HEK293 (cell line): ENCODE data around the gene LMNTD2.
A peak's percentile ranks its signal among the peaks of the same experiment; 100 is the strongest.

Experiments used
- CTCF ChIA-PET: fragments of 350-600 bp; formaldehyde crosslinking; extraction: SDS; loops from one replicate; lab custom pipeline; 2021; ENCODE audit warnings: antibody characterized with exemption; lab: Yijun Ruan, JAX
- POLR2A ChIA-PET: fragments of 300-600 bp; formaldehyde crosslinking; extraction: SDS; loops from one replicate; lab custom pipeline; 2020; ENCODE audit warnings: antibody characterized with exemption, inconsistent platforms; lab: Yijun Ruan, JAX
- H3K27ac ChIP-seq: fragments of 200-500 bp; sonication (Bioruptor generic); 2 replicates; pipeline ENCODE4 v1.5.1; 2014; ENCODE audit warnings: low read depth, low read length, control low read depth, inconsistent platforms; ENCODE audit errors: extremely low read depth
- H3K36me3 ChIP-seq, 2 experiments: fragments of 200-500 bp in 1 of 2; sonication (Bioruptor generic) in 1 of 2; 1 replicate in 1 of 2; 2 replicates in 1 of 2; pipeline ENCODE4 v1.5.1; 2014 to 2017; ENCODE audit warnings: inconsistent platforms in 2 of 2, low read length in 2 of 2; ENCODE audit not compliant: control insufficient read depth in 2 of 2, insufficient read depth in 1 of 2
- H3K4me1 ChIP-seq: fragments of 200-500 bp; sonication (Bioruptor generic); 2 replicates; pipeline ENCODE4 v1.5.1; 2014; ENCODE audit warnings: mild to moderate bottlenecking, low read length, inconsistent platforms; ENCODE audit not compliant: control insufficient read depth, insufficient read depth
- H3K4me3 ChIP-seq: 2 replicates; pipeline ENCODE4 v1.5.1; 2011; ENCODE audit warnings: low read depth, mild to moderate bottlenecking, control low read depth, low read length, moderate library complexity
- H3K9me3 ChIP-seq: fragments of 200-500 bp; sonication (Bioruptor generic); 2 replicates; pipeline ENCODE4 v1.5.1; 2014; ENCODE audit warnings: low read depth, low read length, inconsistent platforms; ENCODE audit not compliant: control insufficient read depth, insufficient read depth
- EGR2 ChIP-seq: fragments of 450-650 bp; formaldehyde crosslinking; IDR thresholded peaks from 2 replicates; pipeline ENCODE4 v1.5.1; 2016; ENCODE audit warnings: low read depth, missing biosample characterization, missing genetic modification characterization
- GLI4 ChIP-seq: fragments of 450-650 bp; formaldehyde crosslinking; IDR thresholded peaks from 2 replicates; pipeline ENCODE4 v1.5.1; 2016; ENCODE audit warnings: missing biosample characterization, missing genetic modification characterization
- HOXA7 ChIP-seq: sonication (generic); formaldehyde crosslinking; IDR thresholded peaks from 2 replicates; pipeline ENCODE4 v1.8.1; 2022; ENCODE audit warnings: missing genetic modification reagents, borderline replicate concordance
- HOXC10 ChIP-seq: sonication (generic); formaldehyde crosslinking; IDR thresholded peaks from 2 replicates; pipeline ENCODE4 v1.8.1; 2023; ENCODE audit warnings: mild to moderate bottlenecking, missing genetic modification reagents
- IKZF3 ChIP-seq: fragments of 450-650 bp; IDR thresholded peaks from 2 replicates; pipeline ENCODE4 v1.5.0; 2018; ENCODE audit warnings: missing biosample characterization, mild to moderate bottlenecking, missing genetic modification characterization, moderate library complexity
- KLF10 ChIP-seq: fragments of 450-650 bp; IDR thresholded peaks from 2 replicates; pipeline ENCODE4 v1.5.1; 2018; ENCODE audit warnings: missing biosample characterization, mild to moderate bottlenecking, missing genetic modification characterization
- KLF7 ChIP-seq: fragments of 450-650 bp; formaldehyde crosslinking; IDR thresholded peaks from 2 replicates; pipeline ENCODE4 v1.5.1; 2016; ENCODE audit warnings: missing biosample characterization, missing genetic modification characterization, borderline replicate concordance
- OSR2 ChIP-seq: fragments of 450-650 bp; formaldehyde crosslinking; IDR thresholded peaks from 2 replicates; pipeline ENCODE4 v1.5.1; 2016; ENCODE audit warnings: missing biosample characterization, missing genetic modification characterization
- OVOL3 ChIP-seq: fragments of 450-650 bp; formaldehyde crosslinking; IDR thresholded peaks from 2 replicates; pipeline ENCODE4 v1.5.1; 2016; ENCODE audit warnings: missing biosample characterization, missing genetic modification characterization
- SP3 ChIP-seq: fragments of 450-650 bp; formaldehyde crosslinking; IDR thresholded peaks from 2 replicates; pipeline ENCODE4 v1.5.1; 2016; ENCODE audit warnings: missing biosample characterization, missing genetic modification characterization
- ZBTB20 ChIP-seq: fragments of 450-650 bp; formaldehyde crosslinking; IDR thresholded peaks from 2 replicates; pipeline ENCODE4 v1.5.1; 2016; ENCODE audit warnings: missing biosample characterization, missing genetic modification characterization
- ZBTB48 ChIP-seq: fragments of 450-650 bp; formaldehyde crosslinking; IDR thresholded peaks from 2 replicates; pipeline ENCODE4 v1.5.1; 2016; ENCODE audit warnings: missing biosample characterization, missing genetic modification characterization
- ZEB2 ChIP-seq: fragments of 450-650 bp; formaldehyde crosslinking; IDR thresholded peaks from 2 replicates; pipeline ENCODE4 v1.5.1; 2016; ENCODE audit warnings: missing biosample characterization, missing genetic modification characterization
- ZNF157 ChIP-seq: fragments of 450-650 bp; formaldehyde crosslinking; IDR thresholded peaks from 2 replicates; pipeline ENCODE4 v1.5.1; 2016; ENCODE audit warnings: missing biosample characterization, missing genetic modification characterization
- ZNF16 ChIP-seq: fragments of 450-650 bp; formaldehyde crosslinking; IDR thresholded peaks from 2 replicates; pipeline ENCODE4 v1.5.1; 2016; ENCODE audit warnings: low read depth, missing biosample characterization, missing genetic modification characterization
- ZNF248 ChIP-seq: fragments of 450-650 bp; formaldehyde crosslinking; IDR thresholded peaks from 2 replicates; pipeline ENCODE4 v1.5.1; 2017; ENCODE audit warnings: missing biosample characterization, missing genetic modification characterization
- ZNF394 ChIP-seq: fragments of 450-650 bp; formaldehyde crosslinking; IDR thresholded peaks from 2 replicates; pipeline ENCODE4 v1.5.1; 2016; ENCODE audit warnings: missing biosample characterization, missing genetic modification characterization, mild to moderate bottlenecking, moderate library complexity, borderline replicate concordance
- ZNF416 ChIP-seq: fragments of 450-650 bp; formaldehyde crosslinking; IDR thresholded peaks from 2 replicates; pipeline ENCODE4 v1.5.1; 2016; ENCODE audit warnings: missing biosample characterization, missing genetic modification characterization
- ZNF548 ChIP-seq: fragments of 450-650 bp; formaldehyde crosslinking; IDR thresholded peaks from 2 replicates; pipeline ENCODE4 v1.5.1; 2016; ENCODE audit warnings: missing biosample characterization, missing genetic modification characterization
- ZNF549 ChIP-seq: fragments of 450-650 bp; IDR thresholded peaks from 2 replicates; pipeline ENCODE4 v1.5.1; 2018; ENCODE audit warnings: missing biosample characterization, missing genetic modification characterization, mild to moderate bottlenecking, inconsistent platforms, moderate library complexity
- ZNF560 ChIP-seq: fragments of 450-650 bp; formaldehyde crosslinking; IDR thresholded peaks from 2 replicates; pipeline ENCODE4 v1.5.1; 2017; ENCODE audit warnings: missing biosample characterization, missing genetic modification characterization, borderline replicate concordance
- ZNF596 ChIP-seq: fragments of 450-650 bp; IDR thresholded peaks from 2 replicates; pipeline ENCODE4 v1.5.0; 2018; ENCODE audit warnings: missing biosample characterization, mild to moderate bottlenecking, missing genetic modification characterization, moderate library complexity
- ZNF600 ChIP-seq: fragments of 450-650 bp; formaldehyde crosslinking; IDR thresholded peaks from 2 replicates; pipeline ENCODE4 v1.5.1; 2016; ENCODE audit warnings: missing biosample characterization, missing genetic modification characterization
- ZNF670 ChIP-seq: fragments of 450-650 bp; formaldehyde crosslinking; IDR thresholded peaks from 2 replicates; pipeline ENCODE4 v1.5.1; 2016; ENCODE audit warnings: missing biosample characterization, missing genetic modification characterization, low read depth
- ZNF768 ChIP-seq: fragments of 450-650 bp; formaldehyde crosslinking; IDR thresholded peaks from 2 replicates; pipeline ENCODE4 v1.5.1; 2018; ENCODE audit warnings: missing biosample characterization, mild to moderate bottlenecking, missing genetic modification characterization
- ZSCAN16 ChIP-seq: fragments of 450-650 bp; formaldehyde crosslinking; IDR thresholded peaks from 2 replicates; pipeline ENCODE4 v1.5.1; 2016; ENCODE audit warnings: missing biosample characterization, missing genetic modification characterization
- TF ChIP-seq, protein P1 (sequence below): fragments of 450-650 bp; formaldehyde crosslinking; optimal IDR thresholded peaks from 2 replicates; pipeline ENCODE3; 2016; ENCODE audit warnings: missing biosample characterization, mild to moderate bottlenecking, missing genetic modification characterization
- TF ChIP-seq, protein P2 (sequence below): fragments of 450-650 bp; IDR thresholded peaks from 2 replicates; pipeline ENCODE4 v1.5.1; 2018; ENCODE audit warnings: missing biosample characterization, missing genetic modification characterization
- TF ChIP-seq, protein P3 (sequence below): fragments of 450-650 bp; formaldehyde crosslinking; IDR thresholded peaks from 2 replicates; pipeline ENCODE4 v1.5.1; 2016; ENCODE audit warnings: missing biosample characterization, missing genetic modification characterization, low read depth
- TF ChIP-seq, protein P4 (sequence below): fragments of 450-650 bp; formaldehyde crosslinking; IDR thresholded peaks from 2 replicates; pipeline ENCODE4 v1.5.1; 2016; ENCODE audit warnings: missing biosample characterization, missing genetic modification characterization
- TF ChIP-seq, protein P5 (sequence below): fragments of 450-650 bp; formaldehyde crosslinking; IDR thresholded peaks from 2 replicates; pipeline ENCODE4 v1.5.1; 2017; ENCODE audit warnings: missing biosample characterization, missing genetic modification characterization

Gene LMNTD2

DNA sequence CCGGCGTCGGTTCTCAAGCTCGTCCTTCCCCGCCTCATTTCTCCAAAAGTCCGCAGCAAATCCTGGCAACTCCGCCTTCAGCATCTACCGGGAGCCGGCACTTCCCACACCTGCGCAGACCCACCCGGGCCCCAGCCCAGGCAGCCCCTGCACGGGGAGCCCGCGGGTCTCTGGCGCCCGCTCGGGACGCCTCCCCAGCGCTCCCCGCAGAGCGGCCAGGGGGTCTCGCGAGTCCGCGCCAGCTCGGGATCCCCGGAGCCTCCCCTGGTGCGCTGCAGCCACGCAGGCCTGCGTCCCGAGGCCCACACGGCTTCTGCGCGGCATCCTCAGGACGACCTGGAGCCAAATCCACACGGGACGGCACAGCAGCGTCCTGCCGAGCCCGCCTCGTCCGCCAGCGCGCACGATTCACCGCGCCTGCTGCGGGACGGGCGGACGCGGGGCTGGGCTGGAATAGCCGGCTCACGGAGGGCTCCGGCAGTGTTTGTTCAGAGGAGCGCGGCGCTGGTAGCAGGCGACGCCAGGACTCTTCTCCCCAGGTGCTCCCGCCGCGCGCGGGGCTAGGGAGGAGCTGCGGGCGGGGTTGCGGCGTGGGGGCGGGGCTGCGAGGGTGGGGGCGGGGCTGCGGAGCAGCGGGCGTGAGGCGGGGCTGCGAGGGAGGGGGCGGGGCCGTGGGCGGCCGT is 14.9 kb upstream of the LMNTD2 start:
- peaks cover 5% of the 10 kb centered on the region for H3K4me1 ChIP-seq
- peaks cover 0 to 21% of the 10 kb centered on the region in 2 experiments; a peak in 1 of 3 replicates for H3K36me3 ChIP-seq
- ChIA-PET POLR2A (interaction anchor here (0.6 to 2.0 kb wide), 20 partner anchors 10 to 368 kb away, joined by 3 to 28 read pairs (median 4); partner anchors contain the start of genes BET1L, HRAS, IRF7 and LMNTD2), CTCF (interaction anchor here (0.8 kb wide), 1 partner anchor 37 kb away, joined by 3 read pairs; no protein-coding TSS in a partner anchor)
- H3K4me3 ChIP-seq, result peak overlapping the region; percentile 56
- H3K9me3 ChIP-seq, result no peaks in the 10 kb centered on the region
- peak overlapping the region; percentile 40; the same call in 1 of the 2 replicates for H3K27ac ChIP-seq
- peak; percentile 85 for TF ChIP-seq ZNF394 (tag by site-specific recombination)
- no peak for TF ChIP-seq ZNF670 (tag by site-specific recombination)
- no peak for TF ChIP-seq ZNF549 (tag by site-specific recombination)
- TF ChIP-seq ZNF157 (tag by site-specific recombination), result no peak
- TF ChIP-seq ZNF248 (tag by site-specific recombination), result no peak
- TF ChIP-seq ZSCAN16 (tag by site-specific recombination), result no peak
- TF ChIP-seq IKZF3 (tag by site-specific recombination), result 0 out of 2 replicates have a peak, but pooled peaks have one; percentile 27
- no peak for TF ChIP-seq ZNF548 (tag by site-specific recombination)
- no peak for TF ChIP-seq GLI4
- TF ChIP-seq ZNF596, result no peak
- TF ChIP-seq, protein P1, sequence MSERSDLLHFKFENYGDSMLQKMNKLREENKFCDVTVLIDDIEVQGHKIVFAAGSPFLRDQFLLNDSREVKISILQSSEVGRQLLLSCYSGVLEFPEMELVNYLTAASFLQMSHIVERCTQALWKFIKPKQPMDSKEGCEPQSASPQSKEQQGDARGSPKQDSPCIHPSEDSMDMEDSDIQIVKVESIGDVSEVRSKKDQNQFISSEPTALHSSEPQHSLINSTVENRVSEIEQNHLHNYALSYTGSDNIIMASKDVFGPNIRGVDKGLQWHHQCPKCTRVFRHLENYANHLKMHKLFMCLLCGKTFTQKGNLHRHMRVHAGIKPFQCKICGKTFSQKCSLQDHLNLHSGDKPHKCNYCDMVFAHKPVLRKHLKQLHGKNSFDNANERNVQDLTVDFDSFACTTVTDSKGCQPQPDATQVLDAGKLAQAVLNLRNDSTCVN (tag by site-specific recombination), result peak; percentile 68
- TF ChIP-seq, protein P2, sequence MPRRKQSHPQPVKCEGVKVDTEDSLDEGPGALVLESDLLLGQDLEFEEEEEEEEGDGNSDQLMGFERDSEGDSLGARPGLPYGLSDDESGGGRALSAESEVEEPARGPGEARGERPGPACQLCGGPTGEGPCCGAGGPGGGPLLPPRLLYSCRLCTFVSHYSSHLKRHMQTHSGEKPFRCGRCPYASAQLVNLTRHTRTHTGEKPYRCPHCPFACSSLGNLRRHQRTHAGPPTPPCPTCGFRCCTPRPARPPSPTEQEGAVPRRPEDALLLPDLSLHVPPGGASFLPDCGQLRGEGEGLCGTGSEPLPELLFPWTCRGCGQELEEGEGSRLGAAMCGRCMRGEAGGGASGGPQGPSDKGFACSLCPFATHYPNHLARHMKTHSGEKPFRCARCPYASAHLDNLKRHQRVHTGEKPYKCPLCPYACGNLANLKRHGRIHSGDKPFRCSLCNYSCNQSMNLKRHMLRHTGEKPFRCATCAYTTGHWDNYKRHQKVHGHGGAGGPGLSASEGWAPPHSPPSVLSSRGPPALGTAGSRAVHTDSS (tag by site-specific recombination), result no peak
- no peak for TF ChIP-seq ZBTB48 (tag by site-specific recombination)
- TF ChIP-seq, protein P3, sequence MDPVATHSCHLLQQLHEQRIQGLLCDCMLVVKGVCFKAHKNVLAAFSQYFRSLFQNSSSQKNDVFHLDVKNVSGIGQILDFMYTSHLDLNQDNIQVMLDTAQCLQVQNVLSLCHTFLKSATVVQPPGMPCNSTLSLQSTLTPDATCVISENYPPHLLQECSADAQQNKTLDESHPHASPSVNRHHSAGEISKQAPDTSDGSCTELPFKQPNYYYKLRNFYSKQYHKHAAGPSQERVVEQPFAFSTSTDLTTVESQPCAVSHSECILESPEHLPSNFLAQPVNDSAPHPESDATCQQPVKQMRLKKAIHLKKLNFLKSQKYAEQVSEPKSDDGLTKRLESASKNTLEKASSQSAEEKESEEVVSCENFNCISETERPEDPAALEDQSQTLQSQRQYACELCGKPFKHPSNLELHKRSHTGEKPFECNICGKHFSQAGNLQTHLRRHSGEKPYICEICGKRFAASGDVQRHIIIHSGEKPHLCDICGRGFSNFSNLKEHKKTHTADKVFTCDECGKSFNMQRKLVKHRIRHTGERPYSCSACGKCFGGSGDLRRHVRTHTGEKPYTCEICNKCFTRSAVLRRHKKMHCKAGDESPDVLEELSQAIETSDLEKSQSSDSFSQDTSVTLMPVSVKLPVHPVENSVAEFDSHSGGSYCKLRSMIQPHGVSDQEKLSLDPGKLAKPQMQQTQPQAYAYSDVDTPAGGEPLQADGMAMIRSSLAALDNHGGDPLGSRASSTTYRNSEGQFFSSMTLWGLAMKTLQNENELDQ, result no peak
- no peak for TF ChIP-seq ZNF416 (tag by site-specific recombination)
- TF ChIP-seq ZBTB20 (tag by site-specific recombination), result peak; percentile 21; the same call in 1 of the 2 replicates
- no peak for TF ChIP-seq HOXA7 (CRISPR knock-in tag)
- no peak for TF ChIP-seq ZNF768 (tag by site-specific recombination)
- TF ChIP-seq ZNF16 (tag by site-specific recombination), result no peak
- no peak for TF ChIP-seq SP3
- peak; percentile 23; the same call in 1 of the 2 replicates for TF ChIP-seq OSR2 (tag by site-specific recombination)
- TF ChIP-seq OVOL3 (tag by site-specific recombination), result no peak
- TF ChIP-seq KLF7 (tag by site-specific recombination), result no peak
- TF ChIP-seq HOXC10 (CRISPR knock-in tag), result 0 out of 2 replicates have a peak, but pooled peaks have one; percentile 71
- TF ChIP-seq ZNF600 (tag by site-specific recombination), result peak; percentile 67; the same call in 1 of the 2 replicates
- TF ChIP-seq, protein P4, sequence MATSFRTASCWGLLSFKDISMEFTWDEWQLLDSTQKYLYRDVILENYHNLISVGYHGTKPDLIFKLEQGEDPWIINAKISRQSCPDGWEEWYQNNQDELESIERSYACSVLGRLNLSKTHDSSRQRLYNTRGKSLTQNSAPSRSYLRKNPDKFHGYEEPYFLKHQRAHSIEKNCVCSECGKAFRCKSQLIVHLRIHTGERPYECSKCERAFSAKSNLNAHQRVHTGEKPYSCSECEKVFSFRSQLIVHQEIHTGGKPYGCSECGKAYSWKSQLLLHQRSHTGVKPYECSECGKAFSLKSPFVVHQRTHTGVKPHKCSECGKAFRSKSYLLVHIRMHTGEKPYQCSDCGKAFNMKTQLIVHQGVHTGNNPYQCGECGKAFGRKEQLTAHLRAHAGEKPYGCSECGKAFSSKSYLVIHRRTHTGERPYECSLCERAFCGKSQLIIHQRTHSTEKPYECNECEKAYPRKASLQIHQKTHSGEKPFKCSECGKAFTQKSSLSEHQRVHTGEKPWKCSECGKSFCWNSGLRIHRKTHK (tag by site-specific recombination), result no peak
- TF ChIP-seq, protein P5, sequence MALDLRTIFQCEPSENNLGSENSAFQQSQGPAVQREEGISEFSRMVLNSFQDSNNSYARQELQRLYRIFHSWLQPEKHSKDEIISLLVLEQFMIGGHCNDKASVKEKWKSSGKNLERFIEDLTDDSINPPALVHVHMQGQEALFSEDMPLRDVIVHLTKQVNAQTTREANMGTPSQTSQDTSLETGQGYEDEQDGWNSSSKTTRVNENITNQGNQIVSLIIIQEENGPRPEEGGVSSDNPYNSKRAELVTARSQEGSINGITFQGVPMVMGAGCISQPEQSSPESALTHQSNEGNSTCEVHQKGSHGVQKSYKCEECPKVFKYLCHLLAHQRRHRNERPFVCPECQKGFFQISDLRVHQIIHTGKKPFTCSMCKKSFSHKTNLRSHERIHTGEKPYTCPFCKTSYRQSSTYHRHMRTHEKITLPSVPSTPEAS (tag by site-specific recombination), result no peak
- TF ChIP-seq ZEB2 (tag by site-specific recombination), result no peak
- no peak for TF ChIP-seq EGR2
- TF ChIP-seq KLF10 (tag by site-specific recombination), result no peak
- no peak for TF ChIP-seq ZNF560 (tag by site-specific recombination)
